Stimulated activated CD4-positive, alpha-beta T cell treated with anti-CD3 and anti-CD28 coated beads, Interleukin-12 subunit alpha, Interleukin-12 subunit beta, amount 100 ng/mL, for 48 hours (primary cell): ENCODE measurements around the gene ACP6.
"Not testable (repeated sequence)": the region's sequence is repeated elsewhere in the genome, so short reads cannot be mapped to it uniquely, and the experiment has no call there.

ENCODE experiments used
- DNase-seq, 3 donors: peaks; one replicate each; pipeline ENCODE4 v3.0.0-alpha.2; 2020; ENCODE audit warnings: low read depth in 2 of 3, low spot score in 1 of 3

Gene ACP6

GRCh38 chr1:147624011-147624410 is 46.3 kb downstream of the ACP6 start:
- no peak for DNase-seq

- DNase-seq, result no peak
Observed at GRCh38 chr1:147622731-147623130, 47.6 kb downstream of the ACP6 start.

- no peak for DNase-seq
Observed at GRCh38 chr1:147620543-147620942, 49.8 kb downstream of the ACP6 start.

GRCh38 chr1:147619741-147620140 is 50.6 kb downstream of the ACP6 start:
- no peak for DNase-seq

- DNase-seq, result no peak
Observed at GRCh38 chr1:147618771-147619170, 51.6 kb downstream of the ACP6 start.

- DNase-seq, result peak in 2 of 3 donors; percentile 26 to 30
Observed at GRCh38 chr1:147618077-147618569, 52.2 kb downstream of the ACP6 start.

- DNase-seq, result not testable (repeated sequence)
Observed at GRCh38 chr1:147614966-147615365, 55.4 kb downstream of the ACP6 start.

GRCh38 chr1:147613506-147613905 is 56.8 kb downstream of the ACP6 start:
- DNase-seq, result no peak

GRCh38 chr1:147612366-147612765 is 58.0 kb downstream of the ACP6 start:
- no peak for DNase-seq

GRCh38 chr1:147611586-147611985 is 58.7 kb downstream of the ACP6 start:
- no peak for DNase-seq

GRCh38 chr1:147611021-147611426 is 59.3 kb downstream of the ACP6 start:
- DNase-seq, result no peak

- no peak for DNase-seq
Observed at GRCh38 chr1:147609358-147609757, 61.0 kb downstream of the ACP6 start.

- no peak for DNase-seq
Observed at GRCh38 chr1:147608596-147608995, 61.7 kb downstream of the ACP6 start.

GRCh38 chr1:147605591-147605990 is 64.7 kb downstream of the ACP6 start:
- DNase-seq, result no peak

GRCh38 chr1:147603986-147604385 is 66.3 kb downstream of the ACP6 start:
- DNase-seq, result no peak

- DNase-seq, result peak in 1 of 3 donors; percentile 13
Observed at GRCh38 chr1:147600119-147601111, 69.9 kb downstream of the ACP6 start.

GRCh38 chr1:147599362-147600118 is 70.8 kb downstream of the ACP6 start:
- peak; percentile 92 to 97 (median 93) for DNase-seq

- DNase-seq, result peak in 1 of 3 donors; percentile 8
Observed at GRCh38 chr1:147598621-147599361, 71.5 kb downstream of the ACP6 start.

- DNase-seq, result no peak
Observed at GRCh38 chr1:147597010-147597409, 73.3 kb downstream of the ACP6 start.
